A549 (cell line): ENCODE data around the gene TES. TPM values are rescaled to one million over a fixed set of nuclear protein-coding genes. Genes with fewer than 3 reads are reported as not detected.
A peak's percentile ranks its signal among the peaks of the same experiment; 100 is the strongest.

Experiments used
- ATAC-seq, 2 experiments: fragments of 200-7000 bp in 1 of 2; fragments of >200 bp in 1 of 2; cut with Nextera tagmentation in 1 of 2; cut with Tn5 transposase in 1 of 2; 3 replicates each; pipeline versions ENCODE4 v1.8.0 to v1.9.1; 2018 to 2020; ENCODE audit warnings: mild to moderate bottlenecking in 1 of 2, moderate library complexity in 1 of 2
- CTCF ChIA-PET: fragments of 300-600 bp; sonication (Branson Sonifier 250); formaldehyde crosslinking; extraction: SDS; loops from one replicate; lab custom pipeline; 2021; ENCODE audit warnings: antibody characterized with exemption, inconsistent platforms; lab: Yijun Ruan, JAX
- POLR2A ChIA-PET: fragments of 350-600 bp; formaldehyde crosslinking; extraction: SDS; loops from one replicate; lab custom pipeline; 2021; ENCODE audit warnings: antibody characterized with exemption, inconsistent platforms; lab: Yijun Ruan, JAX
- DNase-seq, 2 experiments: peaks; one replicate each; pipeline versions ENCODE4 v3.0.0 to v3.0.0-alpha.2; 2011 to 2016; ENCODE audit warnings: low read depth in 1 of 2, low spot score in 1 of 2
- FAIRE-seq: peaks from 2 replicates; lab custom pipeline; 2011; peaks lifted over from hg19 to GRCh38; lab: Jason Lieb, UNC
- H3K27ac ChIP-seq, 2 experiments: fragments of >200 bp; sonication (Bioruptor Twin); formaldehyde crosslinking; 3 replicates each; pipeline ENCODE4 v1.5.1; 2016 to 2017
- H3K4me1 ChIP-seq: fragments of >200 bp; sonication (Bioruptor Twin); formaldehyde crosslinking; 3 replicates; pipeline ENCODE4 v1.6.1; 2016
- H3K4me2 ChIP-seq: fragments of >200 bp; sonication (Bioruptor Twin); formaldehyde crosslinking; 3 replicates; pipeline ENCODE4 v1.6.1; 2016
- H3K4me3 ChIP-seq: fragments of >200 bp; sonication (Bioruptor Twin); formaldehyde crosslinking; 3 replicates; pipeline ENCODE4 v1.5.1; 2016
- H3K9me3 ChIP-seq: fragments of >200 bp; sonication (Bioruptor Twin); formaldehyde crosslinking; 3 replicates; pipeline ENCODE4 v1.6.1; 2016
- CEBPB ChIP-seq, 2 experiments: fragments of >200 bp in 1 of 2; sonication (Bioruptor Twin) in 1 of 2; formaldehyde crosslinking in 1 of 2; IDR thresholded peaks; 2 replicates each; pipeline ENCODE4 v1.6.1; 2012 to 2016
- EHMT2 ChIP-seq: fragments of 200-600 bp; sonication (generic); IDR thresholded peaks from 2 replicates; pipeline ENCODE4 v1.6.1; 2016; ENCODE audit warnings: antibody characterized with exemption, low read depth, mild to moderate bottlenecking, moderate library complexity
- EP300 ChIP-seq, 2 experiments: fragments of >200 bp; sonication (Bioruptor Twin); formaldehyde crosslinking; IDR thresholded peaks; 2 replicates in 1 of 2; 3 replicates in 1 of 2; pipeline ENCODE4 v1.6.1; 2016 to 2017
- ESRRA ChIP-seq: fragments of 150-350 bp; IDR thresholded peaks from 2 replicates; pipeline ENCODE4 v1.6.1; 2014; ENCODE audit warnings: mild to moderate bottlenecking, low read length, borderline replicate concordance
- KDM1A ChIP-seq: fragments of 200-600 bp; sonication (generic); IDR thresholded peaks from 2 replicates; pipeline ENCODE4 v1.6.1; 2016; ENCODE audit warnings: low read depth, mild to moderate bottlenecking
- KDM5A ChIP-seq: fragments of 200-600 bp; sonication (generic); IDR thresholded peaks from 2 replicates; pipeline ENCODE4 v1.6.1; 2016; ENCODE audit warnings: antibody characterized with exemption, mild to moderate bottlenecking
- NFE2L2 ChIP-seq: fragments of 150-350 bp; conservative IDR thresholded peaks from 2 replicates; pipeline ENCODE4 v1.6.1; 2014; ENCODE audit warnings: low read length
- POLR2A ChIP-seq: IDR thresholded peaks from 2 replicates; pipeline ENCODE4 v1.6.1; 2012; ENCODE audit warnings: mild to moderate bottlenecking, low read length
- POLR2AphosphoS2 ChIP-seq: conservative IDR thresholded peaks from 2 replicates; pipeline ENCODE4 v1.6.1; 2012; ENCODE audit warnings: low read length, improper control_type of control experiment, inconsistent platforms
- RARB ChIP-seq: fragments of 250-450 bp; sonication (Bioruptor Pico); IDR thresholded peaks from 2 replicates; pipeline ENCODE4 v1.8.0; 2021; ENCODE audit warnings: mild to moderate bottlenecking, moderate library complexity
- RFX5 ChIP-seq: fragments of 450-650 bp; IDR thresholded peaks from 2 replicates; pipeline ENCODE4 v1.7.1; 2014; ENCODE audit warnings: antibody characterized with exemption, mild to moderate bottlenecking, moderate library complexity
- RNF2 ChIP-seq: fragments of 200-600 bp; sonication (generic); IDR thresholded peaks from 2 replicates; pipeline ENCODE4 v1.6.1; 2016; ENCODE audit warnings: low read depth, mild to moderate bottlenecking, antibody characterized with exemption, moderate library complexity, borderline replicate concordance
- TFCP2L1 ChIP-seq: fragments of 250-450 bp; sonication (Bioruptor Pico); IDR thresholded peaks from 2 replicates; pipeline ENCODE4 v1.5.0; 2021; ENCODE audit warnings: mild to moderate bottlenecking
- ZNF302 ChIP-seq: fragments of 250-450 bp; sonication (Bioruptor Pico); IDR thresholded peaks from 2 replicates; pipeline ENCODE4 v1.9.0; 2021; ENCODE audit warnings: inconsistent platforms, mild to moderate bottlenecking, moderate library complexity
- WGBS: methylation state at CpG from one replicate; pipeline ENCODE4 v1.1.6; 2017; ENCODE audit errors: missing lambda C conversion rate; 5-methylcytosine and 5-hydroxymethylcytosine counted together
- polyA plus RNA-seq, 4 experiments: library from polyadenylated mRNA; depleted of rRNA in 3 of 4; stranded (reverse); fragments of >200 nt; fragmentation: RNase III in 1 of 4; extraction: RNeasy Plus Mini Kit Qiagen cat#74134 plus additional on column Dnase treatment in 1 of 4; gene quantifications; 2 replicates in 3 of 4; 3 replicates in 1 of 4; pipeline ENCODE4 v1.2.3, GENCODE V29; 2011 to 2017
- TF ChIP-seq, protein P1 (sequence below): fragments of 250-450 bp; sonication (Bioruptor Pico); IDR thresholded peaks from 2 replicates; pipeline ENCODE4 v1.5.0; 2020; ENCODE audit warnings: low read depth, mild to moderate bottlenecking, moderate library complexity
- TF ChIP-seq, protein P2 (sequence below): fragments of >200 bp; sonication (Bioruptor Twin); formaldehyde crosslinking; IDR thresholded peaks from 3 replicates; pipeline ENCODE4 v1.6.1; 2016
- TF ChIP-seq, protein P3 (sequence below): IDR thresholded peaks from 2 replicates; pipeline ENCODE4 v1.6.1; 2012
- TF ChIP-seq, protein P4 (sequence below): fragments of 450-650 bp; IDR thresholded peaks from 2 replicates; pipeline ENCODE4 v1.6.1; 2014; ENCODE audit warnings: antibody characterized with exemption
- TF ChIP-seq, protein P5 (sequence below): fragments of >200 bp; sonication (Bioruptor Twin); formaldehyde crosslinking; IDR thresholded peaks from 3 replicates; pipeline ENCODE4 v1.5.1; 2016
- TF ChIP-seq, protein P6 (sequence below): IDR thresholded peaks from 2 replicates; pipeline ENCODE4 v1.6.1; 2012

TES gene
- polyA plus RNA-seq, 2 of the 4 experiments (the other 2 are of a cell fraction) = 45.9 to 134 TPM

DNA sequence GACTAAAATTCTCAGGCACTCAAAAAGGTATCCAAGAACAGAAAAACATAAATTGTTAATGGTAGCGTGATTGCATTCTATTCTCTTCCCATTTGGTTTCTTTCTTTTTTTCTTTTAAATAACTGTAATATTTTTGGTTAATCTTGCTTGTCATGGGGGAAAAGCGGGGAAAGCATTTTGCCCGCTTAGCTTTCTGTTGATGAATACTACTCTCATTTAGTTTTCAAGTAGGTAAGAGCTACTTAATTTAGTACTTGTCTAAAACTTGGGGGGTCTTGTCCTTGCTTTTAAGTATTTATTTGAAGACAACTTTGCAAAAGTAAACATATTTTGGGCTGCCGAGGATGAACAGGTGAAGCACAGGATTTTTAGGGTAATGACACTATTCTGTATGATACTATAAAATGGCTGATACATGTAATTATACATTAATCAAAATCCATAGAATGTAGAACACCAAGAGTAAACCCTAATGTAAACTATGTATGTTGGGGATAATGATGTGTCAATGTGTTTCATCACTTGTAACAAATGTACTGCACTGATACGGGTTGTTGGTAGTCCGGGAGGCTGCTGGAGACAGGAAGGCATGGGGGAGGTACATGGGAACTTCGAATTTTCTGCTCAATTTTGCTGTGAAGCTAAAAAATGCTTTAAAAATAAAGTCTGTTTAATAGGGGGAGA lies 1.7 kb downstream of the TES start:
- ChIA-PET POLR2A (interaction anchor here (0.6 to 1.9 kb wide), 6 partner anchors 10 to 60 kb away, joined by 3 to 6 read pairs (median 4); no protein-coding TSS in a partner anchor), CTCF (interaction anchor here (0.6 to 6.3 kb wide), 8 partner anchors 11 to 605 kb away, joined by 3 to 41 read pairs (median 4); no protein-coding TSS in a partner anchor)
- TF ChIP-seq TFCP2L1 (CRISPR knock-in tag) (no peak), RNF2 (peak; percentile 34; the same call in 1 of the 2 replicates), ESRRA (no peak)
- TF ChIP-seq, protein P1, sequence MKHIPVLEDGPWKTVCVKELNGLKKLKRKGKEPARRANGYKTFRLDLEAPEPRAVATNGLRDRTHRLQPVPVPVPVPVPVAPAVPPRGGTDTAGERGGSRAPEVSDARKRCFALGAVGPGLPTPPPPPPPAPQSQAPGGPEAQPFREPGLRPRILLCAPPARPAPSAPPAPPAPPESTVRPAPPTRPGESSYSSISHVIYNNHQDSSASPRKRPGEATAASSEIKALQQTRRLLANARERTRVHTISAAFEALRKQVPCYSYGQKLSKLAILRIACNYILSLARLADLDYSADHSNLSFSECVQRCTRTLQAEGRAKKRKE = no peak
- TF ChIP-seq, protein P2, sequence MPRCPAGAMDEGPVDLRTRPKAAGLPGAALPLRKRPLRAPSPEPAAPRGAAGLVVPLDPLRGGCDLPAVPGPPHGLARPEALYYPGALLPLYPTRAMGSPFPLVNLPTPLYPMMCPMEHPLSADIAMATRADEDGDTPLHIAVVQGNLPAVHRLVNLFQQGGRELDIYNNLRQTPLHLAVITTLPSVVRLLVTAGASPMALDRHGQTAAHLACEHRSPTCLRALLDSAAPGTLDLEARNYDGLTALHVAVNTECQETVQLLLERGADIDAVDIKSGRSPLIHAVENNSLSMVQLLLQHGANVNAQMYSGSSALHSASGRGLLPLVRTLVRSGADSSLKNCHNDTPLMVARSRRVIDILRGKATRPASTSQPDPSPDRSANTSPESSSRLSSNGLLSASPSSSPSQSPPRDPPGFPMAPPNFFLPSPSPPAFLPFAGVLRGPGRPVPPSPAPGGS = no peak
- Histone ChIP-seq H3K27ac (peak overlapping the region; percentile 83 to 96), H3K4me1 (peaks cover 43% of the 10 kb centered on the region), H3K4me2 (peak overlapping the region; percentile 84), H3K9me3 (no peaks in the 10 kb centered on the region), H3K4me3 (peak overlapping the region; percentile 89)
- ATAC-seq (no peak), FAIRE-seq (no peak), DNase-seq (no peak)
- WGBS = 30% methylated on average over 7 of the region's 7 CpGs

DNA sequence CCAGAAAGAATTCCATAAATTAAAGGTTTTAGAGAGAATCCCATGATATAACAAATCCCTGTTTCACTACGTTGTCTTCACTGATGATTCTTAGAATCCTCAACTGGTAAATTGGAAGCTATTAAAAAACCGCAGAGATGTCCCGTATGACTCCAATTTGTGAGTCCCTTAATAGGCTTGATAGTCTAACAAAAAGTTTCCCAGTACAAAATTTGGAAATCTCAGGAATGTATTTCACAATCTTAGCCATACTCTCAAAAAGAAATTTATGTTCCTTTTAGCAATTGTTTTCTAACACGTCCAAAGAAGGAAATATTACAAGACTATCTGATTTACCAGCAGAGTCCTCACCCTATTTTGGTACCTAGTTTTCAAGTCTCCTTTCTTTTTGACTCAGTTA lies 2.5 kb downstream of the TES start:
- ChIA-PET POLR2A (no interaction called here), CTCF (interaction anchor here (1.1 to 6.3 kb wide), 4 partner anchors 18 to 604 kb away, joined by 4 to 41 read pairs (median 13); no protein-coding TSS in a partner anchor)
- no peaks in the 10 kb centered on the region for H3K9me3 ChIP-seq
- FAIRE-seq (no peak), ATAC-seq (no peak), DNase-seq (no peak)
- H3K27ac ChIP-seq = peak overlapping the region; percentile 83 to 96; a peak in 4 of 6 replicates
- WGBS = 60% methylated on average over 4 of the region's 4 CpGs
- H3K4me2 ChIP-seq = peak overlapping the region; percentile 84
- H3K4me1 ChIP-seq = peaks cover 52% of the 10 kb centered on the region
- TF ChIP-seq CEBPB (IDR thresholded peaks at IDR 0.05) (peak; percentile 47 to 68; a peak in 3 of 4 replicates), POLR2AphosphoS2 (no peak)
- H3K4me3 ChIP-seq = peak overlapping the region; percentile 89; the same call in 2 of the 3 replicates

DNA sequence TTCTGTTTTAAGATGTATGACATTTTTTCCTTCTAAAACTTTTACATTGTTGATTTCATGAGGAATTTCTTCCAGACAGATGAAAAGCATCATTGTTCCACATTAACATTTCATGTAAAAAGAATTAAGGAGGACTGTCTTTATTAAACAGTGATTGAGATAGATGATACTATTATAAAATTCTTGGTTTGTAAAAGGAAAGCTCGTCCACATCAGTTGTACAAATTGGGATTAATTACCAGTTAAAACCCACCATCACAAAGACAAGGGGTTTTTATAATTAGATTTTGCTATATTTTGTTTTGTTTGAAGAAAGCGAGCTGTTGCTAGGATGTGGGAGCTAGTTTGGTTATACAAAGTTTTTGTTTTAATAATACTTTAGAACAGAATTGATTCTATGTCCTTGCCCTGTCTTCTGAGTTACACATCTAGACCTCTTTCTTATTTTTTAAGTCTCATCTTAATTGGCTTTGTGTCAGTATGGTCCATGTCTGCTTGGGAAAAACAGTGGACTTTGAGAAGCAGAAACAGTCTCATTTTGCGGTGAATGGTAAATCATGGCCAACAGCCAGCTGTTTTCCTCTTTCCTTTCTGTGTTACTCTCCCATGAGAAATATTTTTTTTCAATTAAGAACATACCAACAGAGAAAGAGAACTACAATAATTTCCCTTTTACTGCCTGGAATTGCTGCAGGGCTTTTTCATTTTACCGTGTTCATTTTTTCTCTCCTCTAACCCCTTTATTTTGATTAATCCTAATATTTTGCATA lies 3.2 kb downstream of the TES start:
- FAIRE-seq (no peak), DNase-seq (no peak), ATAC-seq (no peak)
- Histone ChIP-seq H3K27ac (peak overlapping the region; percentile 42 to 83; a peak in 2 of 6 replicates), H3K4me3 (no peak overlapping the region), H3K9me3 (no peaks in the 10 kb centered on the region), H3K4me2 (peak overlapping the region; percentile 84), H3K4me1 (peaks cover 57% of the 10 kb centered on the region)
- CTCF ChIA-PET = interaction anchor here (0.6 to 6.3 kb wide), 4 partner anchors 16 to 33 kb away, joined by 5 to 41 read pairs (median 13); no protein-coding TSS in a partner anchor
- POLR2A ChIA-PET = no interaction called here
- no peak for TF ChIP-seq POLR2A
- TF ChIP-seq, protein P2 = no peak
- no peak for TF ChIP-seq NFE2L2
- TF ChIP-seq, protein P3, sequence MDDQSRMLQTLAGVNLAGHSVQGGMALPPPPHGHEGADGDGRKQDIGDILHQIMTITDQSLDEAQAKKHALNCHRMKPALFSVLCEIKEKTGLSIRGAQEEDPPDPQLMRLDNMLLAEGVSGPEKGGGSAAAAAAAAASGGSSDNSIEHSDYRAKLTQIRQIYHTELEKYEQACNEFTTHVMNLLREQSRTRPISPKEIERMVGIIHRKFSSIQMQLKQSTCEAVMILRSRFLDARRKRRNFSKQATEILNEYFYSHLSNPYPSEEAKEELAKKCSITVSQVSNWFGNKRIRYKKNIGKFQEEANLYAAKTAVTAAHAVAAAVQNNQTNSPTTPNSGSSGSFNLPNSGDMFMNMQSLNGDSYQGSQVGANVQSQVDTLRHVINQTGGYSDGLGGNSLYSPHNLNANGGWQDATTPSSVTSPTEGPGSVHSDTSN = no peak
- TF ChIP-seq KDM1A = no peak
- no peak for TF ChIP-seq RARB
- no peak for TF ChIP-seq ESRRA
- TF ChIP-seq CEBPB (IDR thresholded peaks at IDR 0.05) = no peak
- no peak for TF ChIP-seq ZNF302 (CRISPR knock-in tag)
- TF ChIP-seq, protein P4, sequence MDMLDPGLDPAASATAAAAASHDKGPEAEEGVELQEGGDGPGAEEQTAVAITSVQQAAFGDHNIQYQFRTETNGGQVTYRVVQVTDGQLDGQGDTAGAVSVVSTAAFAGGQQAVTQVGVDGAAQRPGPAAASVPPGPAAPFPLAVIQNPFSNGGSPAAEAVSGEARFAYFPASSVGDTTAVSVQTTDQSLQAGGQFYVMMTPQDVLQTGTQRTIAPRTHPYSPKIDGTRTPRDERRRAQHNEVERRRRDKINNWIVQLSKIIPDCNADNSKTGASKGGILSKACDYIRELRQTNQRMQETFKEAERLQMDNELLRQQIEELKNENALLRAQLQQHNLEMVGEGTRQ = no peak
- TF ChIP-seq, protein P5, sequence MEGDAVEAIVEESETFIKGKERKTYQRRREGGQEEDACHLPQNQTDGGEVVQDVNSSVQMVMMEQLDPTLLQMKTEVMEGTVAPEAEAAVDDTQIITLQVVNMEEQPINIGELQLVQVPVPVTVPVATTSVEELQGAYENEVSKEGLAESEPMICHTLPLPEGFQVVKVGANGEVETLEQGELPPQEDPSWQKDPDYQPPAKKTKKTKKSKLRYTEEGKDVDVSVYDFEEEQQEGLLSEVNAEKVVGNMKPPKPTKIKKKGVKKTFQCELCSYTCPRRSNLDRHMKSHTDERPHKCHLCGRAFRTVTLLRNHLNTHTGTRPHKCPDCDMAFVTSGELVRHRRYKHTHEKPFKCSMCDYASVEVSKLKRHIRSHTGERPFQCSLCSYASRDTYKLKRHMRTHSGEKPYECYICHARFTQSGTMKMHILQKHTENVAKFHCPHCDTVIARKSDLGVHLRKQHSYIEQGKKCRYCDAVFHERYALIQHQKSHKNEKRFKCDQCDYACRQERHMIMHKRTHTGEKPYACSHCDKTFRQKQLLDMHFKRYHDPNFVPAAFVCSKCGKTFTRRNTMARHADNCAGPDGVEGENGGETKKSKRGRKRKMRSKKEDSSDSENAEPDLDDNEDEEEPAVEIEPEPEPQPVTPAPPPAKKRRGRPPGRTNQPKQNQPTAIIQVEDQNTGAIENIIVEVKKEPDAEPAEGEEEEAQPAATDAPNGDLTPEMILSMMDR = no peak
- TF ChIP-seq, protein P6, sequence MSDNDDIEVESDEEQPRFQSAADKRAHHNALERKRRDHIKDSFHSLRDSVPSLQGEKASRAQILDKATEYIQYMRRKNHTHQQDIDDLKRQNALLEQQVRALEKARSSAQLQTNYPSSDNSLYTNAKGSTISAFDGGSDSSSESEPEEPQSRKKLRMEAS = no peak
- TF ChIP-seq EHMT2 = no peak
- TF ChIP-seq RFX5 = no peak
- no peak for TF ChIP-seq KDM5A
- no peak for TF ChIP-seq EP300 (IDR thresholded peaks at IDR 0.05)
- WGBS = 84% methylated on average over 4 of the region's 4 CpGs
